Muscle layer of duodenum (tissue), 2 donors: ENCODE data around the gene OTULIN.

Source experiments
- H3K27ac ChIP-seq: one replicate; pipeline ENCODE4 v1.7.0; 2013; ENCODE audit warnings: mild to moderate bottlenecking, low read length
- H3K27me3 ChIP-seq: one replicate; pipeline ENCODE4 v1.7.0; 2013; ENCODE audit warnings: low read depth, mild to moderate bottlenecking, control low read depth, low read length
- H3K36me3 ChIP-seq, 2 donors: one replicate each; pipeline ENCODE4 v1.7.0; 2013; ENCODE audit warnings: low read length in 2 of 2, control low read depth in 1 of 2, mild to moderate bottlenecking in 1 of 2; ENCODE audit not compliant: insufficient read depth in 2 of 2, control insufficient read depth in 1 of 2
- H3K4me1 ChIP-seq, 2 donors: one replicate each; pipeline ENCODE4 v1.7.0; 2013; ENCODE audit warnings: low read length in 2 of 2, mild to moderate bottlenecking in 2 of 2, control low read depth in 1 of 2, moderate library complexity in 1 of 2; ENCODE audit not compliant: insufficient read depth in 2 of 2, control insufficient read depth in 1 of 2
- H3K4me3 ChIP-seq, 2 donors: one replicate each; pipeline ENCODE4 v1.7.0; 2013; ENCODE audit warnings: low read length in 2 of 2, low read depth in 1 of 2, mild to moderate bottlenecking in 1 of 2
- H3K9me3 ChIP-seq, 2 donors: one replicate each; pipeline ENCODE4 v1.7.0; 2013; ENCODE audit warnings: low read length in 2 of 2, control low read depth in 1 of 2, mild to moderate bottlenecking in 1 of 2; ENCODE audit not compliant: control insufficient read depth in 1 of 2
- donor health status: healthy.

OTULIN gene

GRCh38 chr5:14712131-14712530 is 47.6 kb downstream of the OTULIN start:
- Histone ChIP-seq H3K4me3 (no peak overlapping the region), H3K4me1 (no peaks in the 10 kb centered on the region), H3K36me3 (peaks cover 54 to 59% of the 10 kb centered on the region in 2 donors), H3K27me3 (no peaks in the 10 kb centered on the region), H3K27ac (no peak overlapping the region), H3K9me3 (no peaks in the 10 kb centered on the region)

- peaks cover 53 to 59% of the 10 kb centered on the region in 2 donors for H3K36me3 ChIP-seq
- H3K27me3 ChIP-seq = no peaks in the 10 kb centered on the region
- H3K27ac ChIP-seq = no peak overlapping the region
These were observed 48.1 kb downstream of the OTULIN start for GRCh38 chr5:14712666-14713065.

GRCh38 chr5:14713476-14714390 is 49.2 kb downstream of the OTULIN start:
- H3K36me3 ChIP-seq = peaks cover 50 to 53% of the 10 kb centered on the region in 2 donors
- no peak overlapping the region for H3K4me3 ChIP-seq
- no peaks in the 10 kb centered on the region for H3K27me3 ChIP-seq
- no peaks in the 10 kb centered on the region for H3K4me1 ChIP-seq
- H3K27ac ChIP-seq = no peak overlapping the region
- no peaks in the 10 kb centered on the region for H3K9me3 ChIP-seq

More at GRCh38 chr5:14712666-14713065, 48.1 kb downstream of the OTULIN start:
- Histone ChIP-seq H3K9me3 (no peaks in the 10 kb centered on the region), H3K4me1 (no peaks in the 10 kb centered on the region), H3K4me3 (no peak overlapping the region)

GRCh38 chr5:14714706-14715105 is 50.2 kb downstream of the OTULIN start:
- Histone ChIP-seq H3K27ac (no peak overlapping the region), H3K36me3 (peaks cover 45% of the 10 kb centered on the region in 2 donors), H3K27me3 (no peaks in the 10 kb centered on the region), H3K4me1 (no peaks in the 10 kb centered on the region), H3K9me3 (no peaks in the 10 kb centered on the region), H3K4me3 (no peak overlapping the region)

GRCh38 chr5:14715481-14715880 is 51.0 kb downstream of the OTULIN start:
- Histone ChIP-seq H3K4me1 (no peaks in the 10 kb centered on the region), H3K36me3 (peaks cover 38 to 43% of the 10 kb centered on the region in 2 donors), H3K27ac (no peak overlapping the region), H3K27me3 (no peaks in the 10 kb centered on the region), H3K9me3 (no peaks in the 10 kb centered on the region), H3K4me3 (no peak overlapping the region)

- H3K27me3 ChIP-seq = no peaks in the 10 kb centered on the region
- H3K4me3 ChIP-seq = no peak overlapping the region
- H3K9me3 ChIP-seq = no peaks in the 10 kb centered on the region
- peaks cover 24 to 33% of the 10 kb centered on the region in 2 donors for H3K36me3 ChIP-seq
- H3K27ac ChIP-seq = no peak overlapping the region
- no peaks in the 10 kb centered on the region for H3K4me1 ChIP-seq
These were observed 52.5 kb downstream of the OTULIN start for GRCh38 chr5:14716755-14717752.

- no peak overlapping the region for H3K4me3 ChIP-seq
- no peaks in the 10 kb centered on the region for H3K27me3 ChIP-seq
- no peaks in the 10 kb centered on the region for H3K4me1 ChIP-seq
- peaks cover 10 to 16% of the 10 kb centered on the region in 2 donors for H3K36me3 ChIP-seq
- H3K9me3 ChIP-seq = no peaks in the 10 kb centered on the region
- no peak overlapping the region for H3K27ac ChIP-seq
These were observed 54.3 kb downstream of the OTULIN start for GRCh38 chr5:14718778-14719177.

- Histone ChIP-seq H3K4me1 (no peaks in the 10 kb centered on the region), H3K27ac (no peak overlapping the region), H3K4me3 (no peak overlapping the region), H3K36me3 (peaks cover 4% of the 10 kb centered on the region in 2 donors), H3K9me3 (no peaks in the 10 kb centered on the region), H3K27me3 (no peaks in the 10 kb centered on the region)
These were observed 55.9 kb downstream of the OTULIN start for GRCh38 chr5:14720236-14720923.

GRCh38 chr5:14721990-14722656 is 57.6 kb downstream of the OTULIN start:
- H3K4me1 ChIP-seq = no peaks in the 10 kb centered on the region
- H3K27ac ChIP-seq = no peak overlapping the region
- no peak overlapping the region for H3K4me3 ChIP-seq
- no peaks in the 10 kb centered on the region for H3K9me3 ChIP-seq
- no peaks in the 10 kb centered on the region for H3K27me3 ChIP-seq
- no peaks in the 10 kb centered on the region for H3K36me3 ChIP-seq

GRCh38 chr5:14722923-14723322 is 58.4 kb downstream of the OTULIN start:
- Histone ChIP-seq H3K4me1 (peaks cover 4 to 6% of the 10 kb centered on the region in 2 donors), H3K36me3 (no peaks in the 10 kb centered on the region), H3K27me3 (no peaks in the 10 kb centered on the region), H3K27ac (no peak overlapping the region), H3K9me3 (no peaks in the 10 kb centered on the region), H3K4me3 (no peak overlapping the region)
